Astrocyte (in vitro differentiated cells and primary cell): Measurements from ENCODE around the gene CCDC61. TPM values are rescaled to one million over a fixed set of nuclear protein-coding genes. Genes with fewer than 3 reads are reported as not detected.

ENCODE experiments used
- DNase-seq: peaks from one replicate; pipeline ENCODE4 v3.0.0-alpha.2; 2010; ENCODE audit warnings: low read depth
- FAIRE-seq: peaks from 2 replicates; lab custom pipeline; 2011; peaks lifted over from hg19 to GRCh38; lab: Jason Lieb, UNC
- H2AFZ ChIP-seq: 2 replicates; pipeline ENCODE4 v1.6.0; 2012; ENCODE audit warnings: low read depth, low read length, inconsistent platforms
- H3K27ac ChIP-seq: 2 replicates; pipeline ENCODE4 v1.5.1; 2011; ENCODE audit warnings: low read depth, low read length, inconsistent platforms
- H3K27me3 ChIP-seq: 2 replicates; pipeline ENCODE4 v1.6.0; 2011; ENCODE audit warnings: low read length, inconsistent platforms; ENCODE audit not compliant: insufficient read depth
- H3K36me3 ChIP-seq: 2 replicates; pipeline ENCODE4 v1.5.1; 2011; ENCODE audit warnings: low read length, inconsistent platforms; ENCODE audit not compliant: insufficient read depth
- H3K4me1 ChIP-seq: 2 replicates; pipeline ENCODE4 v1.5.1; 2011; ENCODE audit warnings: low read length, inconsistent platforms; ENCODE audit not compliant: insufficient read depth
- H3K4me2 ChIP-seq: 2 replicates; pipeline ENCODE4 v1.6.0; 2012; ENCODE audit warnings: low read length, inconsistent platforms
- H3K4me3 ChIP-seq: 2 replicates; pipeline ENCODE4 v1.5.1; 2011; ENCODE audit warnings: low read depth, mild to moderate bottlenecking, low read length, inconsistent platforms; ENCODE audit not compliant: insufficient read depth
- H3K79me2 ChIP-seq: 2 replicates; pipeline ENCODE4 v1.6.0; 2012; ENCODE audit warnings: mild to moderate bottlenecking, low read length, inconsistent platforms; ENCODE audit not compliant: insufficient read depth
- H3K9ac ChIP-seq: 2 replicates; pipeline ENCODE4 v1.6.0; 2012; ENCODE audit warnings: mild to moderate bottlenecking, low read length, inconsistent platforms
- H3K9me3 ChIP-seq: 2 replicates; pipeline ENCODE4 v1.5.1; 2012; ENCODE audit warnings: low read depth, mild to moderate bottlenecking, low read length, inconsistent platforms; ENCODE audit not compliant: insufficient read depth
- H4K20me1 ChIP-seq: 2 replicates; pipeline ENCODE4 v1.6.0; 2012; ENCODE audit warnings: low read length, inconsistent platforms; ENCODE audit not compliant: insufficient read depth
- H3K27ac Mint-ChIP-seq: one replicate; pipeline ENCODE4 v1.8.0; 2021; ENCODE audit warnings: mild to moderate bottlenecking, mixed read lengths; ENCODE audit not compliant: unreplicated experiment
- H3K27me3 Mint-ChIP-seq: one replicate; pipeline ENCODE4 v1.8.0; 2021; ENCODE audit warnings: low read depth, mixed read lengths; ENCODE audit not compliant: unreplicated experiment
- H3K36me3 Mint-ChIP-seq: one replicate; pipeline ENCODE4 v1.8.0; 2021; ENCODE audit warnings: low read depth, mixed read lengths; ENCODE audit not compliant: unreplicated experiment
- H3K4me1 Mint-ChIP-seq: one replicate; pipeline ENCODE4 v1.8.0; 2021; ENCODE audit warnings: low read depth, mixed read lengths; ENCODE audit not compliant: unreplicated experiment
- H3K4me3 Mint-ChIP-seq: one replicate; pipeline ENCODE4 v1.8.0; 2021; ENCODE audit warnings: mild to moderate bottlenecking, moderate library complexity, mixed read lengths; ENCODE audit not compliant: unreplicated experiment
- H3K9me3 Mint-ChIP-seq: one replicate; pipeline ENCODE4 v1.8.0; 2021; ENCODE audit warnings: mild to moderate bottlenecking, mixed read lengths; ENCODE audit not compliant: unreplicated experiment
- EZH2 ChIP-seq: IDR thresholded peaks from 2 replicates; pipeline ENCODE4 v1.6.1; 2012; ENCODE audit warnings: mild to moderate bottlenecking, low read length, inconsistent platforms; ENCODE audit not compliant: insufficient read depth
- total RNA-seq: library from RNA; stranded (reverse); gene quantifications from 2 replicates; pipeline ENCODE4 v1.2.1, GENCODE V29; 2021
- TF ChIP-seq, protein P1 (sequence below): IDR thresholded peaks from 2 replicates; pipeline ENCODE4 v1.5.1; 2011; ENCODE audit warnings: low read depth, mild to moderate bottlenecking, inconsistent platforms, low read length, moderate library complexity; ENCODE audit not compliant: insufficient read depth

Gene CCDC61
- total RNA-seq, 1 donor from 2014 or later, result 6.6 TPM

DNA sequence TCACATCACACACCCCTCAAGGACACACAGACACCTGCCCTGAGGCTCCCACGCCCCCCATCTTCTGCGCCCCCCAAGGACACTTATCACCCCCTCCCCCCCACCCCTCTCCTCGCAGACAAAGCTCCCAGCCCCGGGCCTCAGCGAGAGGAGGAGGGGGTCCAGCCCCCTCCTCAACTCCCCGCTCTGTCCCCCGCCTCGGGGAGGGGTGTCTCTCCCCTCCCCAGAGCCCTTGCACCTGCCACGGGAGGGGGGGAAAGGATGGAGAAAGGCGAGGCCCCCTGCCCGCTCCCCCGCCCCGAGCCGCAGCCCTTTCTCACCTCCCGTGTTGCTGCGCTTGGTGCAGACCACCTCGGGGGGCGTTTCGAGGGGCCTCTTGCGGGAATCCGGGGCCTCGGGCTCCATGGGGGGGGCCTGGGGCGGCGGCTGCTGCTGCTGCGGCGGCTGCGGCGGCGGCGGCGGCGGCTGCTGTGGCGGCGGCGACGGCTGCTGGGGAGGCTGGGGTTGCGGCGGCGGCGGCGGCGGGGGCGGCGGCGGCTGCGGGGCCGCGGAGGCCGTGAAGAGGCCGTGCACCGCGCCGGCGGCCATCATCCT is 22.2 kb upstream of the CCDC61 start:
- Histone ChIP-seq H2AFZ (no peak overlapping the region), H3K27ac (no peak overlapping the region), H3K36me3 (no peaks in the 10 kb centered on the region), H3K27me3 (peaks cover 12% of the 10 kb centered on the region), H3K4me3 (peak overlapping the region; percentile 45), H3K9me3 (no peaks in the 10 kb centered on the region), H3K4me1 (peaks cover 10% of the 10 kb centered on the region), H4K20me1 (peaks cover 15% of the 10 kb centered on the region), H3K79me2 (no peaks in the 10 kb centered on the region), H3K4me2 (peak overlapping the region; percentile 80), H3K9ac (peak overlapping the region; percentile 27)
- H3K27ac Mint-ChIP-seq, result no peak overlapping the region
- no peaks in the 10 kb centered on the region for H3K9me3 Mint-ChIP-seq
- peaks cover 2% of the 10 kb centered on the region for H3K4me1 Mint-ChIP-seq
- no peak for FAIRE-seq
- peak overlapping the region; percentile 79 for H3K4me3 Mint-ChIP-seq
- TF ChIP-seq EZH2, result no peak
- TF ChIP-seq, protein P1, sequence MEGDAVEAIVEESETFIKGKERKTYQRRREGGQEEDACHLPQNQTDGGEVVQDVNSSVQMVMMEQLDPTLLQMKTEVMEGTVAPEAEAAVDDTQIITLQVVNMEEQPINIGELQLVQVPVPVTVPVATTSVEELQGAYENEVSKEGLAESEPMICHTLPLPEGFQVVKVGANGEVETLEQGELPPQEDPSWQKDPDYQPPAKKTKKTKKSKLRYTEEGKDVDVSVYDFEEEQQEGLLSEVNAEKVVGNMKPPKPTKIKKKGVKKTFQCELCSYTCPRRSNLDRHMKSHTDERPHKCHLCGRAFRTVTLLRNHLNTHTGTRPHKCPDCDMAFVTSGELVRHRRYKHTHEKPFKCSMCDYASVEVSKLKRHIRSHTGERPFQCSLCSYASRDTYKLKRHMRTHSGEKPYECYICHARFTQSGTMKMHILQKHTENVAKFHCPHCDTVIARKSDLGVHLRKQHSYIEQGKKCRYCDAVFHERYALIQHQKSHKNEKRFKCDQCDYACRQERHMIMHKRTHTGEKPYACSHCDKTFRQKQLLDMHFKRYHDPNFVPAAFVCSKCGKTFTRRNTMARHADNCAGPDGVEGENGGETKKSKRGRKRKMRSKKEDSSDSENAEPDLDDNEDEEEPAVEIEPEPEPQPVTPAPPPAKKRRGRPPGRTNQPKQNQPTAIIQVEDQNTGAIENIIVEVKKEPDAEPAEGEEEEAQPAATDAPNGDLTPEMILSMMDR, result no peak
- H3K27me3 Mint-ChIP-seq, result peaks cover 36% of the 10 kb centered on the region
- DNase-seq, result no peak
- peaks cover 7% of the 10 kb centered on the region for H3K36me3 Mint-ChIP-seq

- TF ChIP-seq EZH2, result peak; percentile 68
- TF ChIP-seq, protein P1, result no peak
- no peak for FAIRE-seq
Observed at GRCh38 chr19:45973553-45974338, 21.5 kb upstream of the CCDC61 start, which contains the start of gene NOVA2. TSS of gene NOVA2 (minus strand) at chr19:45973865. CDS start at chr19:45973351, 514 bp downstream.

More at GRCh38 chr19:45973553-45974338, 21.5 kb upstream of the CCDC61 start, which contains the start of gene NOVA2:
- Mint-ChIP-seq H3K4me3 (peak within 1 kb of the TSS; percentile 80), H3K4me1 (peaks cover 2% of the 10 kb centered on the region), H3K36me3 (peaks cover 4% of the 10 kb centered on the region), H3K27me3 (peaks cover 37% of the 10 kb centered on the region), H3K9me3 (no peaks in the 10 kb centered on the region), H3K27ac (no peak within 1 kb of the TSS)
- Histone ChIP-seq H3K9ac (peak within 1 kb of the TSS; percentile 27), H3K36me3 (no peaks in the 10 kb centered on the region), H3K27ac (no peak within 1 kb of the TSS), H3K4me1 (peaks cover 10% of the 10 kb centered on the region), H3K27me3 (peaks cover 12% of the 10 kb centered on the region), H3K9me3 (no peaks in the 10 kb centered on the region), H2AFZ (peak within 1 kb of the TSS; percentile 72), H3K4me2 (peak within 1 kb of the TSS; percentile 80), H4K20me1 (peaks cover 15% of the 10 kb centered on the region), H3K79me2 (no peaks in the 10 kb centered on the region), H3K4me3 (peak within 1 kb of the TSS; percentile 45)
- DNase-seq, result peak; percentile 64
